Ramos (cell line): ENCODE measurements around the gene PBX3.

ENCODE experiments used
- in situ Hi-C: fragments of 300-500 bp; cut with MboI; formaldehyde crosslinking; loops from one replicate; pipeline ENCODE4 v1.14.3; 2022; ENCODE audit warnings: low sequenced_read_pairs; ENCODE audit not compliant: unreplicated experiment

Gene PBX3

GRCh38 chr9:125989090-125989501 is 241.9 kb downstream of the PBX3 start:
- in situ Hi-C loops = no loop called here

GRCh38 chr9:125989524-125990180 is 242.5 kb downstream of the PBX3 start:
- in situ Hi-C loops = no loop called here

- in situ Hi-C loops = no loop called here
Measured at GRCh38 chr9:125990186-125990792, 243.1 kb downstream of the PBX3 start.

GRCh38 chr9:125990793-125991220 is 243.6 kb downstream of the PBX3 start:
- in situ Hi-C loops = no loop called here

GRCh38 chr9:125991886-125992529 is 244.8 kb downstream of the PBX3 start:
- in situ Hi-C loops = no loop called here

GRCh38 chr9:125992557-125992956 is 245.4 kb downstream of the PBX3 start:
- in situ Hi-C loops = no loop called here

- in situ Hi-C loops = no loop called here
Measured at GRCh38 chr9:125993466-125993865, 246.3 kb downstream of the PBX3 start.

- in situ Hi-C loops = no loop called here
Measured at GRCh38 chr9:125994066-125994943, 247.1 kb downstream of the PBX3 start.

GRCh38 chr9:125995006-125995405 is 247.8 kb downstream of the PBX3 start:
- in situ Hi-C loops = no loop called here

- in situ Hi-C loops = no loop called here
Measured at GRCh38 chr9:125995706-125996105, 248.5 kb downstream of the PBX3 start.

- in situ Hi-C loops = no loop called here
Measured at GRCh38 chr9:125996791-125997190, 249.6 kb downstream of the PBX3 start.

- in situ Hi-C loops = no loop called here
Measured at GRCh38 chr9:125997196-125997823, 250.1 kb downstream of the PBX3 start.

- in situ Hi-C loops = no loop called here
Measured at GRCh38 chr9:125998837-125999503, 251.8 kb downstream of the PBX3 start.

GRCh38 chr9:125999504-125999881 is 252.3 kb downstream of the PBX3 start:
- in situ Hi-C loops = no loop called here

- in situ Hi-C loops = no loop called here
Measured at GRCh38 chr9:126000256-126000655, 253.1 kb downstream of the PBX3 start.

GRCh38 chr9:126000731-126001580 is 253.8 kb downstream of the PBX3 start:
- in situ Hi-C loops = no loop called here

GRCh38 chr9:126001581-126002225 is 254.5 kb downstream of the PBX3 start:
- in situ Hi-C loops = no loop called here
